Caco-2 (cell line): ENCODE data around the gene GGT7. TPM values are rescaled to one million over a fixed set of nuclear protein-coding genes. Genes with fewer than 3 reads are reported as not detected.
A peak's percentile ranks its signal among the peaks of the same experiment; 100 is the strongest.

Experiments used
- BruUV-seq: library from RNA; stranded (reverse); fragments of 400-500 nt; replicated peaks from 2 replicates; lab custom pipeline; 2021; lab: Mats Ljungman, UMichigan
- CTCF ChIA-PET: fragments of 300-600 bp; sonication (Branson Sonifier 250); formaldehyde crosslinking; loops from one replicate; lab custom pipeline; 2022; ENCODE audit warnings: antibody characterized with exemption; lab: Charles Lee
- POLR2A ChIA-PET: fragments of 300-600 bp; sonication (Branson Sonifier 250); formaldehyde crosslinking; loops from one replicate; lab custom pipeline; 2022; ENCODE audit warnings: antibody characterized with exemption; lab: Charles Lee
- DNase-seq, 2 experiments: peaks; one replicate each; pipeline versions ENCODE4 v3.0.0 to v3.0.0-alpha.2; 2020 to 2022
- H3K27me3 ChIP-seq: replicated peaks from 2 replicates; pipeline ENCODE4 v1.6.0; 2011; ENCODE audit warnings: low read length; ENCODE audit not compliant: control insufficient read depth, insufficient read depth
- H3K36me3 ChIP-seq: 2 replicates; pipeline ENCODE4 v1.5.1; 2011; ENCODE audit warnings: low read length; ENCODE audit not compliant: control insufficient read depth, insufficient read depth
- H3K4me1 ChIP-seq: fragments of 250-450 bp; sonication (Bioruptor Pico); 2 replicates; pipeline ENCODE4 v1.5.1; 2020; ENCODE audit warnings: mild to moderate bottlenecking
- H3K4me3 ChIP-seq: 2 replicates; pipeline ENCODE4 v1.5.1; 2011; ENCODE audit warnings: low read depth, mild to moderate bottlenecking, control low read depth, low read length
- H3K9me3 ChIP-seq: fragments of 250-450 bp; sonication (Bioruptor Pico); 2 replicates; pipeline ENCODE4 v1.5.1; 2020; ENCODE audit warnings: mild to moderate bottlenecking, moderate library complexity
- H3K27ac Mint-ChIP-seq: one replicate; pipeline ENCODE4 v1.8.0; 2022; ENCODE audit warnings: mixed read lengths; ENCODE audit not compliant: unreplicated experiment
- H3K27me3 Mint-ChIP-seq: one replicate; pipeline ENCODE4 v1.8.0; 2022; ENCODE audit warnings: mixed read lengths; ENCODE audit not compliant: insufficient read depth, unreplicated experiment
- H3K36me3 Mint-ChIP-seq: one replicate; pipeline ENCODE4 v1.8.0; 2022; ENCODE audit warnings: mild to moderate bottlenecking, mixed read lengths; ENCODE audit not compliant: insufficient read depth, unreplicated experiment
- H3K4me1 Mint-ChIP-seq: one replicate; pipeline ENCODE4 v1.8.0; 2022; ENCODE audit warnings: low read depth, mixed read lengths; ENCODE audit not compliant: unreplicated experiment
- H3K4me3 Mint-ChIP-seq: one replicate; pipeline ENCODE4 v1.8.0; 2022; ENCODE audit warnings: mild to moderate bottlenecking, moderate library complexity, mixed read lengths; ENCODE audit not compliant: unreplicated experiment
- H3K9me3 Mint-ChIP-seq: one replicate; pipeline ENCODE4 v1.8.0; 2022; ENCODE audit warnings: mixed read lengths; ENCODE audit not compliant: unreplicated experiment
- intact Hi-C: fragments of 100-400 bp; cut with micrococcal nuclease; formaldehyde crosslinking; loops from one replicate; pipeline ENCODE4 v1.10.0; 2022; ENCODE audit not compliant: unreplicated experiment
- total RNA-seq: library from RNA; stranded (reverse); gene quantifications from 2 replicates; pipeline ENCODE4 v1.2.3, GENCODE V29; 2022
- TF ChIP-seq, protein P1 (sequence below), 2 experiments: fragments of 200-600 bp in 1 of 2; IDR thresholded peaks; 1 replicate in 1 of 2; 2 replicates in 1 of 2; pipeline versions ENCODE4 v1.5.1 to v1.8.0; 2011 to 2022; ENCODE audit warnings: antibody characterized with exemption in 1 of 2, control low read depth in 1 of 2, inconsistent platforms in 1 of 2, low read depth in 1 of 2, low read length in 1 of 2, mild to moderate bottlenecking in 1 of 2, moderate library complexity in 1 of 2; ENCODE audit not compliant: insufficient read depth in 1 of 2, severe bottlenecking in 1 of 2, unreplicated experiment in 1 of 2

Gene GGT7
- total RNA-seq, 1 experiment from 2014 or later, result 46.2 TPM

DNA sequence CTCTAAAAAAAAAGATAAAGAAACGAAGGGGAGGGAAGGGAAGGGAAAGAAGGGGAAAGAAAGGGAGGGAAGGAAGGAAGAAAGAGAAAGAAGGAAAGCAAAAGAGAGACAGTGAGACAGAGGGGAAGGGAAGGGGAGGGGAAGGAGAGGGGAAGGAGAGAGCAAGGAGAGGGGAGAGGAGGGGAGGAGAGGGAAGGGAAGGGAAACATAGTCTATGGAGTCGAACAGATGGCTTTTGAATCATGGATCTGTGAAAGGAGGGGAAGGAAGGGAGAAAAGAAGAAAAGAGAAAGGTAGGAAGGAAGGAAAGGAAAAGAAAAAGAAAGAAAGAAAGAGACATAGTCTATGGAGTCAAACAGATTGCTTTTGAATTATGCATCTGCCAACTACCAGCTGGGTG is 30.5 kb downstream of the GGT7 start:
- POLR2A ChIA-PET, result no interaction called here
- CTCF ChIA-PET, result interaction anchor here (1.0 kb wide), 1 partner anchor 34 kb away, joined by 7 read pairs; the partner anchor contains the start of gene ACSS2
- intact Hi-C loops, result no loop called here

DNA sequence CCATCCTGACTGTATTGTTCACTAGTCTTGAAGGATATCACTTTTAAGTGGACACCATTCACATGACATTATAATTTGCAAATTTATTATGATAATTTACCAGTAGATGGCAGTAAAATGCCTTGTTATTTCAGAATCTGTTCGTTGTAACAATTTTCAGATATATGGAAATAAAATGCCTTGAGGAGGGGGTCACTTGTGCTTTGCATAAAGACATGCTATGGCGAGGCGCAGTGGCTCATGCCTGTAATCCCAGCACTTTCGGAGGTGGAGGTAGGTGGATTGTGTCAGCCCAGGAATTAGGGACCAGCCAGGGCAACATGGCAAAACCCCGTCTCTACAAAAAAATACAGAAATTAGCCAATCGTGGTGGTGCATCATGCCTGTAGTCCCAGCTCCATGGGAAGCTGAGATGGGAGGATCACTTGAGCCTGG is 38.2 kb downstream of the GGT7 start:
- H3K9me3 Mint-ChIP-seq, result no peaks in the 10 kb centered on the region
- intact Hi-C loops, result loop anchor here (1.0 to 5.0 kb wide), 6 partner anchors 40 to 428 kb away; partner anchors contain the start of genes EDEM2, GSS and MYH7B
- Histone ChIP-seq H3K9me3 (no peaks in the 10 kb centered on the region), H3K4me3 (no peak overlapping the region), H3K36me3 (no peaks in the 10 kb centered on the region), H3K4me1 (peaks cover 7% of the 10 kb centered on the region; the same call in 1 of the 2 replicates), H3K27me3 (no peaks in the 10 kb centered on the region)
- H3K27ac Mint-ChIP-seq, result no peak overlapping the region
- POLR2A ChIA-PET, result no interaction called here
- BruUV-seq, result no TSS peak
- CTCF ChIA-PET, result interaction anchor here (0.5 to 0.7 kb wide), 3 partner anchors 121 to 496 kb away, joined by 3 to 8 read pairs (median 3); partner anchors contain the start of genes GSS and MYH7B
- H3K36me3 Mint-ChIP-seq, result no peaks in the 10 kb centered on the region
- DNase-seq, result peak in 1 of 2 experiments; percentile 40
- no peak overlapping the region for H3K4me3 Mint-ChIP-seq
- H3K27me3 Mint-ChIP-seq, result peaks cover 9% of the 10 kb centered on the region
- H3K4me1 Mint-ChIP-seq, result no peaks in the 10 kb centered on the region
- TF ChIP-seq, protein P1, sequence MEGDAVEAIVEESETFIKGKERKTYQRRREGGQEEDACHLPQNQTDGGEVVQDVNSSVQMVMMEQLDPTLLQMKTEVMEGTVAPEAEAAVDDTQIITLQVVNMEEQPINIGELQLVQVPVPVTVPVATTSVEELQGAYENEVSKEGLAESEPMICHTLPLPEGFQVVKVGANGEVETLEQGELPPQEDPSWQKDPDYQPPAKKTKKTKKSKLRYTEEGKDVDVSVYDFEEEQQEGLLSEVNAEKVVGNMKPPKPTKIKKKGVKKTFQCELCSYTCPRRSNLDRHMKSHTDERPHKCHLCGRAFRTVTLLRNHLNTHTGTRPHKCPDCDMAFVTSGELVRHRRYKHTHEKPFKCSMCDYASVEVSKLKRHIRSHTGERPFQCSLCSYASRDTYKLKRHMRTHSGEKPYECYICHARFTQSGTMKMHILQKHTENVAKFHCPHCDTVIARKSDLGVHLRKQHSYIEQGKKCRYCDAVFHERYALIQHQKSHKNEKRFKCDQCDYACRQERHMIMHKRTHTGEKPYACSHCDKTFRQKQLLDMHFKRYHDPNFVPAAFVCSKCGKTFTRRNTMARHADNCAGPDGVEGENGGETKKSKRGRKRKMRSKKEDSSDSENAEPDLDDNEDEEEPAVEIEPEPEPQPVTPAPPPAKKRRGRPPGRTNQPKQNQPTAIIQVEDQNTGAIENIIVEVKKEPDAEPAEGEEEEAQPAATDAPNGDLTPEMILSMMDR (IDR thresholded peaks at IDR 0.05; ENCODE audit: insufficient read depth in 1 of 2, low read depth in 1 of 2, low read length in 1 of 2, severe bottlenecking in 1 of 2, unreplicated experiment in 1 of 2), result peak; percentile 43 to 75

More for the DNA sequence above, 30.5 kb downstream of the GGT7 start:
- no peaks in the 10 kb centered on the region for H3K9me3 ChIP-seq
- no TSS peak for BruUV-seq
- Mint-ChIP-seq H3K4me3 (no peak overlapping the region), H3K9me3 (no peaks in the 10 kb centered on the region), H3K4me1 (no peaks in the 10 kb centered on the region), H3K27me3 (peaks cover 18% of the 10 kb centered on the region), H3K36me3 (no peaks in the 10 kb centered on the region), H3K27ac (no peak overlapping the region)
- no peak overlapping the region for H3K4me3 ChIP-seq
- DNase-seq, result no peak
- no peaks in the 10 kb centered on the region for H3K4me1 ChIP-seq
- H3K36me3 ChIP-seq, result no peaks in the 10 kb centered on the region
- TF ChIP-seq, protein P1 (IDR thresholded peaks at IDR 0.05; ENCODE audit: insufficient read depth in 1 of 2, low read depth in 1 of 2, low read length in 1 of 2, severe bottlenecking in 1 of 2, unreplicated experiment in 1 of 2), result no peak
- no peaks in the 10 kb centered on the region for H3K27me3 ChIP-seq

DNA sequence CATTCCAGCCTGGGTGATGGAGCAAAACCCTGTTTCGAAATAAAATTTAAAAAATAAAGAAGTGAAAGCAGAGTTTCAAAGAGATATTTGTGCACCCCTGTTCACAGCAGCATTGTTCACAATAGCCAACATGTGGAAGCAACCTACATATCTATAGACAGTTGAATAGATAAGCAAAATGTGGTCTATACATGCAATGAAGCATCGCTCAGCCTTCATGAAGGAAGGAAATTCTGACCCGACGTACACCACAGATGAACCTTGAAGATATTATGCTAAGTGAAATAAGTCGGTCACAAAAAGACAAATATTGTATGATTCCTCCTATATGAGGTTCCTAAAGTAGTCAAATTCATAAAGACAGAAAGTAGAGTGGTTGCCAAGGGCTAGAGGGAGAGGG is 40.7 kb downstream of the GGT7 start:
- Mint-ChIP-seq H3K27me3 (peaks cover 5% of the 10 kb centered on the region), H3K27ac (no peak overlapping the region), H3K36me3 (no peaks in the 10 kb centered on the region), H3K4me3 (no peak overlapping the region), H3K4me1 (no peaks in the 10 kb centered on the region), H3K9me3 (no peaks in the 10 kb centered on the region)
- Histone ChIP-seq H3K4me3 (no peak overlapping the region), H3K36me3 (no peaks in the 10 kb centered on the region), H3K9me3 (no peaks in the 10 kb centered on the region), H3K27me3 (no peaks in the 10 kb centered on the region), H3K4me1 (peaks cover 7% of the 10 kb centered on the region; the same call in 1 of the 2 replicates)
- no TSS peak for BruUV-seq
- TF ChIP-seq, protein P1 (IDR thresholded peaks at IDR 0.05; ENCODE audit: insufficient read depth in 1 of 2, low read depth in 1 of 2, low read length in 1 of 2, severe bottlenecking in 1 of 2, unreplicated experiment in 1 of 2), result no peak
- intact Hi-C loops, result loop anchor here (5.0 kb wide), 2 partner anchors 315 to 430 kb away; partner anchors contain the start of gene EDEM2
- POLR2A ChIA-PET, result no interaction called here
- CTCF ChIA-PET, result no interaction called here
- no peak for DNase-seq
